Activated CD8-positive, alpha-beta T cell treated with anti-CD3 and anti-CD28 coated beads for 36 hours (primary cell): ENCODE data around the gene NTSR1. TPM values are rescaled to one million over a fixed set of nuclear protein-coding genes. Genes with fewer than 3 reads are reported as not detected.

ENCODE experiments used
- ATAC-seq: fragments of 200-7000 bp; cut with Tn5 transposase; one replicate; pipeline ENCODE4 v1.10.0; 2021; ENCODE audit warnings: mild to moderate bottlenecking, moderate library complexity
- CTCF ChIA-PET: fragments of 350-600 bp; sonication (Branson Sonifier 250); formaldehyde crosslinking; loops from one replicate; lab custom pipeline; 2021; ENCODE audit warnings: antibody characterized with exemption; lab: Charles Lee
- POLR2A ChIA-PET: fragments of 350-600 bp; sonication (Branson Sonifier 250); formaldehyde crosslinking; loops from one replicate; lab custom pipeline; 2021; ENCODE audit warnings: antibody characterized with exemption; lab: Charles Lee
- DNase-seq: peaks from one replicate; pipeline ENCODE4 v3.0.0-alpha.2; 2020
- H3K27ac Mint-ChIP-seq: one replicate; pipeline ENCODE4 v1.8.0; 2021; ENCODE audit warnings: mild to moderate bottlenecking, mixed read lengths
- H3K27me3 Mint-ChIP-seq: one replicate; pipeline ENCODE4 v1.8.0; 2021; ENCODE audit warnings: mixed read lengths
- H3K36me3 Mint-ChIP-seq: one replicate; pipeline ENCODE4 v1.8.0; 2021; ENCODE audit warnings: low read depth, mixed read lengths
- H3K4me1 Mint-ChIP-seq: one replicate; pipeline ENCODE4 v1.8.0; 2021; ENCODE audit warnings: low read depth, mixed read lengths
- H3K4me3 Mint-ChIP-seq: one replicate; pipeline ENCODE4 v1.8.0; 2021; ENCODE audit warnings: mild to moderate bottlenecking, moderate library complexity, mixed read lengths
- H3K9me3 Mint-ChIP-seq: one replicate; pipeline ENCODE4 v1.8.0; 2021; ENCODE audit warnings: mixed read lengths
- intact Hi-C: fragments of 100-400 bp; cut with micrococcal nuclease; formaldehyde crosslinking; loops from one replicate; pipeline ENCODE4 v1.10.0; 2022
- total RNA-seq, 2 experiments: library from RNA; stranded (reverse); gene quantifications; one replicate each; pipeline ENCODE4 v1.2.3, GENCODE V29; 2021
- TF ChIP-seq, protein P1 (sequence below): fragments of 200-600 bp; IDR thresholded peaks from one replicate; pipeline ENCODE4 v1.8.0; 2022; ENCODE audit warnings: antibody characterized with exemption, mild to moderate bottlenecking

The NTSR1 gene
- total RNA-seq, 2 experiments from 2014 or later = not detected

DNA sequence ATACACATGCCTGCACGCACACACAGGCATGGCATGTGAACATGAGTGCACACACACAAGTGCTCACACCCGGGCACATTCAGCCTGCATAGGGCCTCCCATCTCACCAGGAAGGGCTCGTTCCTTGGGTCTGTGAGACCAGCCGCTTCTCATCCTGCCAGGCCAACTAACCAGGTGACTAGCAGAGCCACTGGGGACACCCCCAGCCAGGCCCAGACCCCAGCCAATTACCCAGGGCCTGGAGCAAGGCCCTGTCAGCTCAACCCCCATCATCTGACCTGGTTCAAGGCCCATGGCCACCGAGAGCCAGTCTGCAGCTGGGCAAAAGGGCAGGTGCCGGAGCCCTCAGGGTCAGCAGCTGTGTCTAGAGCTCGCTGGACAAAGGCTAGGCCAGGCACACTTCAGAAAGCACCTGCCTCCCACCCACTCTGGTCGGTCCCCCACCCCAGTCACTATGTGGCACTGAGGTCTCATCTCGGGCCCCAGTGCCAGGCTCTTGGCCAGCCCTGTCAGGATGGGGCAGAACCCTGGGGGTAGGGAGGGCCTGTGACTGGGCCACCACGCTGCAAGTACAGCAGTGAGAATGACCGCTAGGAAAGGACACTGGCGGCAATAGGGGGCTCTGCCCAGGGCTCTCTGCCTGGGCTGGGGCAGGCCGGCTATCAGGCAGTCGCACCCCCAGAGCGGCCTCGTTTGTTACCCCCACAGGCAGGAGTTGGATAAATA lies 60.9 kb downstream of the NTSR1 start:
- TF ChIP-seq, protein P1, sequence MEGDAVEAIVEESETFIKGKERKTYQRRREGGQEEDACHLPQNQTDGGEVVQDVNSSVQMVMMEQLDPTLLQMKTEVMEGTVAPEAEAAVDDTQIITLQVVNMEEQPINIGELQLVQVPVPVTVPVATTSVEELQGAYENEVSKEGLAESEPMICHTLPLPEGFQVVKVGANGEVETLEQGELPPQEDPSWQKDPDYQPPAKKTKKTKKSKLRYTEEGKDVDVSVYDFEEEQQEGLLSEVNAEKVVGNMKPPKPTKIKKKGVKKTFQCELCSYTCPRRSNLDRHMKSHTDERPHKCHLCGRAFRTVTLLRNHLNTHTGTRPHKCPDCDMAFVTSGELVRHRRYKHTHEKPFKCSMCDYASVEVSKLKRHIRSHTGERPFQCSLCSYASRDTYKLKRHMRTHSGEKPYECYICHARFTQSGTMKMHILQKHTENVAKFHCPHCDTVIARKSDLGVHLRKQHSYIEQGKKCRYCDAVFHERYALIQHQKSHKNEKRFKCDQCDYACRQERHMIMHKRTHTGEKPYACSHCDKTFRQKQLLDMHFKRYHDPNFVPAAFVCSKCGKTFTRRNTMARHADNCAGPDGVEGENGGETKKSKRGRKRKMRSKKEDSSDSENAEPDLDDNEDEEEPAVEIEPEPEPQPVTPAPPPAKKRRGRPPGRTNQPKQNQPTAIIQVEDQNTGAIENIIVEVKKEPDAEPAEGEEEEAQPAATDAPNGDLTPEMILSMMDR = no peak
- ATAC-seq = no peak

DNA sequence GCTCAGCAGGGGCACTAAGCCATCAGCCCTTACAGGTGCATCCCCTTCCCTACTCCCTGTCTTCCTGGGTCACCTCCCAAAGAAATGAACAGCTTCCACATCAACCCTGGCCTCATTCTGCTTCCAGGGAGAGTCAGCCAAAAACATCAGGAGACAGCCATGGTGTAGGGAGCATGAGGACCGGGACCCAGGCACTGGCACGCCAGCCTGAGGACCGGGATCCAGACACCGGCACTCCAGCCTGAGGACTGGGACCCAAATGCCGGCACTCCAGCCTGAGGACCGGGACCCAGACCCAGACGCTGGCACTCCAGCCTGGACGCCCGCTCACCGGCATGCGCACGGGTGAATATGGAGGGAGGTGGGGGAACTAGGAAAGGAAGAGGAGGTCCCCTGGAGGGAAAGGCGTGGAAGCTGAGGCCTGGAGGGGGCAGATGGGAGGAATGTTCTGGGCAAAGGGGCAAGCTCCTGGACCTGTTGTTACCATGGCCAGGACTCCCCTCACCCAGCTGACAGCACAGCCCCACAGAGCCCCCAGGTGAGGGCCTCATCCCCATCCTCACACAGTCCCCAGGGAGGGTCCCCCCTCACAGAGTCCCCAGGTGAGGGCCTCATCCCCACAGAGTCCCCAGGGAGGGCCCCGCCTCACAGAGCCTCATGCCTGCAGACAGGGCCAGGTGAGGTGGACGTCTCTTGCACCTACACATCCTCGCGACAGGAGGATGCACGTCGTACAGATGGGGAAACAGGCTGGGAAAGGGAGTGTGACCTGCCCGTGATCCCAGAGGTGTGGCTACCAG lies 61.7 kb downstream of the NTSR1 start:
- TF ChIP-seq, protein P1 = no peak
- intact Hi-C loops = no loop called here
- H3K36me3 Mint-ChIP-seq = no peaks in the 10 kb centered on the region
- H3K4me3 Mint-ChIP-seq = no peak overlapping the region
- ATAC-seq (no peak), DNase-seq (no peak)
- peaks cover 40% of the 10 kb centered on the region for H3K4me1 Mint-ChIP-seq
- no peak overlapping the region for H3K27ac Mint-ChIP-seq
- CTCF ChIA-PET = no interaction called here
- no peaks in the 10 kb centered on the region for H3K9me3 Mint-ChIP-seq
- H3K27me3 Mint-ChIP-seq = no peaks in the 10 kb centered on the region
- POLR2A ChIA-PET = no interaction called here

More for the DNA sequence above, 60.9 kb downstream of the NTSR1 start:
- no peaks in the 10 kb centered on the region for H3K9me3 Mint-ChIP-seq
- H3K4me3 Mint-ChIP-seq = no peak overlapping the region
- ChIA-PET CTCF (no interaction called here), POLR2A (interaction anchor here (0.5 kb wide), 1 partner anchor 252 kb away, joined by 3 read pairs; no protein-coding TSS in a partner anchor)
- no peaks in the 10 kb centered on the region for H3K36me3 Mint-ChIP-seq
- intact Hi-C loops = no loop called here
- H3K27ac Mint-ChIP-seq = no peak overlapping the region
- H3K4me1 Mint-ChIP-seq = peaks cover 33% of the 10 kb centered on the region
- no peaks in the 10 kb centered on the region for H3K27me3 Mint-ChIP-seq
- DNase-seq = no peak

DNA sequence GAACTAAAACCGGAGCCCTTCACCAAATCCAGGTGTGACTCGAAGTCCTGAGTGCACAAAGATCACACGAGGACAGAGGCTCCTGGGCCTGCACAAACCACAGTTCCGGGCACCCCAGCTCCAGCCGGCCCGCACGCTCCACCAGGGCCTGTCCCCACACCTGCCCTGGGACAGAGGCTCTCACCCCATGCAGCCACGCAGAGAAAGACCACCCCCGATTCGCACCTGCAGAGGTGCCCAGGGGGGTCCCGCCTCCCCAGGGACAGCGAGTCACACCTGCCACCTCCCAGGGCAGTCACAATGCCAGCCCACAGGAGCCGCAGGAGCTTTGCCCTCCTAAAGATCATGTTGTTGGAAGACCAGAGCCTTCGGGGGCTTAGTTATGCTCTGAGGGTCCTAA lies 62.3 kb downstream of the NTSR1 start:
- CTCF ChIA-PET = no interaction called here
- ATAC-seq (no peak), DNase-seq (no peak)
- TF ChIP-seq, protein P1 = no peak
- intact Hi-C loops = no loop called here
- Mint-ChIP-seq H3K27ac (no peak overlapping the region), H3K27me3 (no peaks in the 10 kb centered on the region), H3K36me3 (no peaks in the 10 kb centered on the region), H3K4me1 (peaks cover 44% of the 10 kb centered on the region), H3K4me3 (no peak overlapping the region), H3K9me3 (no peaks in the 10 kb centered on the region)
- POLR2A ChIA-PET = no interaction called here

DNA sequence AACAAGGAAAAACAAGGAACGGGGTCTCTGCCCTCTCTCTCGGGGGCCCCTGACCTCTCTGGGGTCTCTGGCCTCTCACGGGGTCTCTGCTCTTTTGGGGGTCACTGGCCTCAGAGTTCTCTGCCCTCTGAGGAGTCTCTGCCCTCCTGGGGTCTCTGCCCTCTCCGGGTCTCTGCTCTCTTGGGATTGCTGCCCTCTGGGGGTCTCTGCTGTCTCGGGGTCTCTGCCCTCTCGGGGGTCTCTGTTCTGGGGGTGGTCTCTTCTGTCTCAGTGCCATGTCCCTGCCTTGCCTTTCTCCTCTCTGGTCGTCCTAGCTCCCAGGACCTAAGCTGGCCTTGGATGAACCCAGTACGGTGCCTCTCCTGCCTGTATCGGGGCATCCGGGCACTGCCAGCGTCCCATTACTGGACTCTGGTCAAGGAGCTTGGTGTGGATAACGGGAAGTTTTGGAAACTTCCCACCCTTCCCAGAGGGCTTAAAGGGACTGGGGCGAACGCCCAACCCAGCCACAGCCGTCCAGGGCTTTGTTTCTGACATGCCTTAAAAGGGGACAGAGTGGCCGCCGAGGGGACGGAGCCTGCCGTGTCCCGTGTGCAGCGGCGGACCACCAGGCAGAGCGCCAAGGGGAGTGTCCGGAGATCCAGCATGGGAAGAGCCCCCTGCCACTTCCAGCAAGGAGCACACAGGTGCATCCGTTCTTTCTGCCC lies 62.9 kb downstream of the NTSR1 start:
- CTCF ChIA-PET = no interaction called here
- H3K27ac Mint-ChIP-seq = no peak overlapping the region
- ATAC-seq = no peak

More for the DNA sequence above, 62.9 kb downstream of the NTSR1 start:
- intact Hi-C loops = no loop called here
- Mint-ChIP-seq H3K27me3 (no peaks in the 10 kb centered on the region), H3K4me3 (no peak overlapping the region), H3K36me3 (no peaks in the 10 kb centered on the region), H3K9me3 (no peaks in the 10 kb centered on the region), H3K4me1 (peaks cover 46% of the 10 kb centered on the region)
- POLR2A ChIA-PET = no interaction called here
- DNase-seq = no peak
- TF ChIP-seq, protein P1 = no peak
